HT1080 (cell line): Measurements from ENCODE around the gene INAFM1. TPM values are rescaled to one million over a fixed set of nuclear protein-coding genes. Genes with fewer than 3 reads are reported as not detected.
A peak's percentile ranks its signal among the peaks of the same experiment; 100 is the strongest.
"Not testable (repeated sequence)": the region's sequence is repeated elsewhere in the genome, so short reads cannot be mapped to it uniquely, and the experiment has no call there.

ENCODE experiments used
- DNase-seq: peaks from one replicate; pipeline ENCODE4 v3.0.0-alpha.2; 2015; ENCODE audit warnings: low read depth
- total RNA-seq: library from RNA; depleted of rRNA; stranded (reverse); fragments of >200 nt; shearing (Covaris generic); gene quantifications from 2 replicates; pipeline ENCODE4 v1.2.3, GENCODE V29; 2014

Gene INAFM1
- total RNA-seq, 1 experiment from 2014 or later = 4.0 TPM

GRCh38 chr19:47240996-47241918, 33.4 kb upstream of the INAFM1 start:
- DNase-seq = peak; percentile 48

DNA sequence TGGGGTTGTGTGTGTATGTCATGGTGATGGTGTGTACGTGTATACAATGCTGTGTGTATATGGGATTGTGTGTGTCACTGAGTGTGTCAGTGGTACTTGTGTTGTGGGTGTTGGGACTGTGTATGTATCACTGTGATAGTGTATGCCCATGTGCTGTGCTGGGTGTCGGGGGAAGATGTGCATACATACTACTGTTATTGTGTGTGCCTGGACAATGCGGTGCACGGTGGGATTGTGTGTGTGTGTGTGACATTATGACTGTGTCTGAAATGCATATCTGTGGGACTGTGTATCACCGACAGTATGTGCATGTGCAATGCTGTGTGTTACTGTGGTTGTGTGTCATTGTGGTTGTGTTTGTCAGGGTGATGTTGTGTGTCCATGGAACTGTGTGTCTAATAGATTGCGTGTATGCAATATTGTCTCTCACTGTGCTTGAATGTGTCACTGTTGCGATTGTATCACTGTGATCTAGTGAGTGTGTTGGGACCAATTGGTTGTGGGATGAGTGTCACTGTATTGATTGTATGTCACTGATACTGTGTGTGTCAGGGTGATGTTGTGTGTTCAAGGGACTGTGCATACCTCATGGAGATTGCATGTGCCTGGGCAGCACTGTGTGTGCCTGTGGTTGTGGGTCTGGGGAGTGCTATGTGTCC, 32.6 kb upstream of the INAFM1 start:
- DNase-seq = no peak

DNA sequence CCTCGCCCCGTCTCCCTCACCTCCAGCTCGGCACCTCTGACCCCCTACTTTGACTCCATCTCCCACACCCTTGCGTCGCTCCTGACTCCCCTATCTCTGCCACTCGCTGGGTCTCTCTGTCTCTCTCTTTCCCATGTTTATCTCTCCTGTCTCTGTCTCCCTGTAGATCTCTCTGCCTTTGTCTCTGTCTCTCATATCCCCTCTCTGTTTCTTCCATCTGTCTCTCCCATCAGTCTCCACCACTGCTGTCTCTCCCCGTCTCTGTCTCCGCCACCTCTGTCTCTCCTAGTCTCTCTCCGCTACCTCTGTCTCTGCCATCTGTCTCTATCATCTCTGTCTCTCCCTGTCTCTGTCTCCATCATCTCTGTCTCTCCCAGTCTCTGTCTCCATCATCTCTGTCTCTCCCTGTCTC, 31.3 kb upstream of the INAFM1 start:
- DNase-seq = no peak

GRCh38 chr19:47243776-47244547, 30.7 kb upstream of the INAFM1 start:
- DNase-seq = peak; percentile 98

- peak; percentile 75 for DNase-seq
Measured at GRCh38 chr19:47247308-47247990, 27.2 kb upstream of the INAFM1 start.

- not testable (repeated sequence) for DNase-seq
Measured at GRCh38 chr19:47253016-47253415, 21.7 kb upstream of the INAFM1 start.

- DNase-seq = peak; percentile 87
Measured at GRCh38 chr19:47253467-47253881, 21.2 kb upstream of the INAFM1 start.

- DNase-seq = no peak
Measured at GRCh38 chr19:47253970-47254369, 20.7 kb upstream of the INAFM1 start.

- DNase-seq = peak; percentile 90
Measured at GRCh38 chr19:47255879-47256692, 18.6 kb upstream of the INAFM1 start, which contains the start of gene CCDC9. TSS of gene CCDC9 (plus strand) at chr19:47256525. CDS start at chr19:47258401, 1,876 bp downstream.

GRCh38 chr19:47256693-47257410, 17.8 kb upstream of the INAFM1 start:
- DNase-seq = peak; percentile 93

GRCh38 chr19:47257411-47258169, 17.1 kb upstream of the INAFM1 start:
- no peak for DNase-seq

DNA sequence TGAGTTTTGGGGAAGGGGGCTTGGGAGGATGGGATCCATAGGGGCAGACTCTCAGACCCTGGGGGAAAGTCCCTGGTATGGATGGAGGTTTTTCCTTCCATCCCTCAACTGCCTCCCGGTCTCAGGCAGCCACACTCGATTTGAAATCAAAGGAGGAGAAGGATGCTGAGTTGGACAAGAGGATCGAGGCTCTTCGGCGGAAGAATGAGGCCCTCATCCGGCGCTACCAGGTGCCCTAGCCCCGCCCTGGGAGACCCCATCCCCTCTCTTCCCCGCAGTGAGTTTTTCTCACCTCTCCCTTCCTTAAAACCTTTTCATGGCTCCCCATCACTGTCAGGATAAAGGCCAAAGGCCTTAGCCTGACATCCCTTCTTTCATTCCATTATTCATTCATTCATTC, 16.3 kb upstream of the INAFM1 start:
- DNase-seq = no peak

DNA sequence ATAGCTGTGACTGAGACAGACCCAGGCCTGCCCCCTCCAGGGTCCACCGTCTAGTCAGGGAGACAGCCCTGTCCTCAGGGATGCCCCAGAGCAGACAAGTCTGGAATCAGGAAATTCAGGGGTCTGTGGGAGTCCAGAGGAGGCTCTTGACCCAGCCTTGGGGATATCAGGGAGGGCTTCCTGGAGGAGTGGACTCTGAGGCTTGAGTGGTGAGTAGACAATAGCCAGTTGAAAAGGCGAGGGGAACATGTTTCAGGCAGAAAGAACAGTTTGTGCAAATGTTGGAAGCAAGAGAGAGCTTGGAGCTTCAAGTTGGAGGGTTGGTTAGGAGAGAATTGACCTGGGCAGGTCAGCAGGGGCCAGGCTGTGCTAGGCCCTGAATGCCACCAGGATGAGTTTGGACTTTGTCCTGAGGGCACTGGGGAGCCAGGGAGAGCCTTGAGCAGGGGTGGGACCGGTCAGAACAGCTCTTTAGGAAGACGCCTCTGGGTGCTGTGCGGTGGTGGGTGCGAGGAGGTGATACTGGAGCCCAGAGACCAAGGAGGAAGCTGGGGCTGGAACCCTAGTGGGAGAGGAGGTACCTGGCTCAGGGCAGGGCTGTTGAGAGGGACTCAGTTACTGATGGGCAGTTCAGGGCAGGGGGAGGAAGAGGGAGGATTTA, 15.7 kb upstream of the INAFM1 start:
- no peak for DNase-seq

DNA sequence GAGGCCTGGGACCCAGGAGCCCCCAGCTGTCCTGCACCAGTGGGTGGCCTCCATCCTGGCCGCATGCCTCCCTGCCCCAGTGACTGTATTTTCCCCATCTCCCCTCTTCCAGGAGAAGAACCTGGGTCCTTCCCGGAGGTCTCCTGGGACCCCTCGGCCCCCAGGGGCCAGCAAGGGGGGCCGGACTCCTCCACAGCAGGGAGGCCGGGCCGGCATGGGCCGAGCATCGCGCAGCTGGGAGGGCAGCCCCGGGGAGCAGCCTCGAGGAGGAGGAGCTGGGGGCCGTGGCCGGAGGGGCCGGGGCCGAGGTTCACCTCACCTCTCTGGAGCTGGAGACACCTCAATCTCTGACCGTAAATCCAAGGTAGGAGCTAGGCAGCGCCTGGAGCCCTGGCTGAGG, 14.2 kb upstream of the INAFM1 start:
- DNase-seq = no peak

DNA sequence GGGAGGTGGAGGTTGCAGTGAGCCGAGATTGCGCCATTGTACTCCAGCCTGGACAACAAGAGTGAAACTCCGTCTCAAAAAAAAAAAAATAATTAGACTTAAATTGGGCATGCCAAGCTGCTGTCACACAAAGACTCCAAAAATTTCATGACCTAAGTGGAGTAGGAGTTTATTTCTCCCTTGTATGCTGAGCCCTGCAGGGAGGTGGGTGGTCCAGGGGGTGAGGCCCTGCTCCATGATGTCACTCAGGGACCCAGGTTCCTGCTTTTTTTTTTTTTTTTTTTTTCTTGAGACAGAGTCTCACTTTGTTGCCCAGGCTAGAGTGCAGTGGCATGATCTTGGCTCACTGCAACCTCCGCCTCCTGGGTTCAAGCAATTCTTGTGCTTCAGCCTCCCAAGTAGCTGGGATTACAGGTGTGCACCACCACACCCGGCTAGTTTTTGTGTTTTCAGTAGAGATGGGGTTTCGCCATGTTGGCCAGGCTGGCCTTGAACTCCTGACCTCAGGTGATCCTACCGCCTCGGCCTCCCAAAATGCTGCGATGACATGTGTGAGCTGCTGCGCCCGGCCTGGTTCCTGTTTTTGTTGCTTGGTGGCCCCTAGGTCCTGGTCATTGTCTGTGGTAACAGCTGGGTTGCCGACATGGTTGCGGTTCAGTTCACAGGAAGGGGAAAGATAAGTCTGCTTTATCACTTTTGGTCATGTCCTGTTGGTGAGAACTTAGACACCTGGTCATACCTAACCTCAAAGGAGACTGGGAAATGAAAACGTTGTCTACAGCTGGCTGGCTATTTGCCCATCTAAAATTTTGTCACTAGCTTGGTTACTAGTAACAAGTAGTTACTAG, 12.5 kb upstream of the INAFM1 start:
- DNase-seq = not testable (repeated sequence)

GRCh38 chr19:47264629-47265028, 10.1 kb upstream of the INAFM1 start:
- DNase-seq = no peak

GRCh38 chr19:47266401-47266941, 8.2 kb upstream of the INAFM1 start:
- DNase-seq = no peak
